Cortex of kidney (tissue), 1 donor: ENCODE measurements around the gene FCN2.

Experiments
- DNase-seq: peaks from one replicate; lab custom pipeline; 2025; lab: John Stamatoyannopoulos, UW

The FCN2 gene

DNA sequence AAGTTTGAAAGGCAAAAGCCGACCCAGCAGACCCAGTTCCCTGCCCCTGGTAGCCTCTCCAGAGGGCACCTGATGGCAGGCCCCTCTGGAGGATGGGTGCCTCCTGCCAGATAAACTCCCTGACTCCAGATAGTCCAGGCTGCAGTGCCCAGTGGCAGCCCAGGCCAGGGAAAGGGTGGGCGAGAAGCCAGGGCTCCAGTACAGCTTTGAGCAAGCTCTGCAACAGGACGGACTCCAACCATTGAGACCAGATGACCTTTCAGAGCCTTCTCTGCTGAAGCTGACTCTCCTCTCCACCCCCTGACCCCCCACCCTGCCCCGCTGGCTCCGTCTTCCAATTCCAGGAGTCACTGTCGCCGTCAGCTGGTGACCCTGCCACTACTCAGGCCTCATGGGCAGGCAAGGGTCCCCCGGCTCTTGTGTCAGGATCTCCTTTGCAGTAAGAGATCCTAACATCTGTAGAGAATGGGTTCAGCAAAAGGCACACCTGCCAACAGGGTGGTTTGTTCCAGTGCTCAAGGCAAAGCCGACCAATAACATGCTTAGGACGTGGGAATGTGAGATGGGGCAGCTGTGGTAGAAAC lies 52.6 kb downstream of the FCN2 start:
- no peak for DNase-seq

DNA sequence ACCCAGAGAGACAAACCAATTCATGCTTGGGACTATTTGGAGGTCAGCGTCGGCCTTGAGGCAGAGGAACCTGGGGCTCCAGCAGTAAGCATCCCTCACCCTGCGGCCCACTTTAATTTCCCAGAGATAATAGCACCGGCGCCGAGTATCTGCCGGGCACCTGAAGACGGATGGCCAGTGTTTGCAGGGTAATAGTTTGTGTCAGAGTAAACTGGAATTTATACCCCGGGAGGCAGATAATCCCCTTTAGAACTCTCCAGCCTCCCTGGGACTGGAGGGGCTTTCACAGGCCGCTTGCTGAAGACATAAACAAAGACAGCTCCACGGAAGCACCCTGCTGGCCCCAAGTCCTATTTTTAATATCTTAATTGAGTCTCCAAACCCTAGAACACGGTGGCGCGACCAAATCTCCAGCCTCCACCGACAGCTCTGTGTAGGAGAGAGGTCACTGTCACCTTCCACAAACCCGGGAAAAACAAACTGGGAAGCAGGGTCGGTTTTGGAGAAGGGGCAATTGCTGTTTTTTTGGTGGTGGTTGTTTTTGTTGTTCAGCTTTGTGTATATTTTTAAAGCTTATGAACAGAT lies 54.5 kb downstream of the FCN2 start:
- no peak for DNase-seq

DNA sequence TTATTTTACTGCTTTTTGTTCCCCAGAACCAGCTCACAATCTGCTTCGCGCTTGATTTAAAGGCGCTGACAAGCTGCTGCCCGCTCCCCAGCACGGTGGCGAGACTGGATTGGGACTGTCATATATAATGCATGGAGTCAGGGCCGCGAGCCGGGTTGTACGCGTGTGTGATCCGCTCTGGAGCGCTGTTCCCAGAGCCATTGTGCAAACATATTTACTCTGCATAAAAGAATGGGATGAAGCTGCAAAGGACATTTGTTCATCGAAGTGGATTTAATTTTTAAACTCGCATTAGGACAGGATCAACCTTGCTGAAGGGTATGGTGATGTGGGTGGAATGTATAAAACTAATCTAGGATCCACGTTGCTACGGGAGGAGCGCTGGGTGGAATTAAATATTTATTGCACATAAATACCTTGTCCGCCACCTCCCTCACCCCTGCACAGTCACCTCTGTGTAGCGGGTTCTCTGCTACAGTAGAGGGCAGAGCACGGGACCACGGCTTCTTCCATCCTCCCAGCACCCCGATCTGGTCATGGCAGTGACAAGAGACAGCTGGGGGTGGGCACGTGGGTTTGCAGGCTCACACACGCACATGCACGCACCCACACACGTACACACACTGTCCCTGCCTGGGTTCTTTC lies 55.2 kb downstream of the FCN2 start:
- DNase-seq: no peak

DNA sequence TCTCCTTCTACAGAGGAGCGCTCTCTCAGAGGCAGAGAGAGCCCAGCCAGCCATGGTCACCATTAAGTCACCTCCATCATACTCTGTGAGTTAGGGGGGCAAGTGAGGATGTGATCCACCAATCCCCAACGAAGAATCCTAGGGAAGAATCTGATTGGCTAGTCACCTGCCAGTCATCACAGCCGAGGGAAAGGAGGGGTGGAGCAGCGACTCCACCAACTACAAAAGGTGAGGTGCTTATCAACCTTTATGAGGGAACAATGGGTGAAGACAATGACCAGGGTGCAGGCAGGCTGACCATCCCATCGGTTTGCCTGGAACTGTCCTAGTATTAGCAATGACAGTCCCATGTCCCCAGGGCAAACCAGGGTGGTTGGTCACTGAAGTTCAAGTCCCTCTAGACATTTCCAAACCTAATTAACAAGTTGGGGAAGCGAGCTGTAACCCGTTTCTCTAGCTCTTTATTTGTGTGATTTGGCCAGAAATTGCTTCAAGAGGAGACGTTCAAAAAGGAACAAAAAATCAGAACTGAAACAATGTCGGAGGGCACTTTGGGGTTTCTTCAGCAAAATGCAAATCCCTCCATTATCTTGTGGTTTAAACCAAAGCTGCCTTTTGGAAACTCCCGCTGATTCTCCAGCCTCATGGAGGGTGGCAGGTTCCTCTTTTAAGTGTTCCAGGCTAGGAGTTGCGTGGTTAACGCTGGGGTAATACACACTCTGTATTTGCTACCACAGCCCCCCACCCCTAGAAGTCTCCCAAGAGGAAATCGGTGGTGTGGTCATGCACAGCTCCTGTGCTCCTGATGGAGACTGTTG lies 55.9 kb downstream of the FCN2 start:
- DNase-seq: no peak
